Measurements from ENCODE around the gene MC1R.
"Not testable (repeated sequence)": the region's sequence is repeated elsewhere in the genome, so short reads cannot be mapped to it uniquely, and the experiment has no call there.

MC1R gene

DNA sequence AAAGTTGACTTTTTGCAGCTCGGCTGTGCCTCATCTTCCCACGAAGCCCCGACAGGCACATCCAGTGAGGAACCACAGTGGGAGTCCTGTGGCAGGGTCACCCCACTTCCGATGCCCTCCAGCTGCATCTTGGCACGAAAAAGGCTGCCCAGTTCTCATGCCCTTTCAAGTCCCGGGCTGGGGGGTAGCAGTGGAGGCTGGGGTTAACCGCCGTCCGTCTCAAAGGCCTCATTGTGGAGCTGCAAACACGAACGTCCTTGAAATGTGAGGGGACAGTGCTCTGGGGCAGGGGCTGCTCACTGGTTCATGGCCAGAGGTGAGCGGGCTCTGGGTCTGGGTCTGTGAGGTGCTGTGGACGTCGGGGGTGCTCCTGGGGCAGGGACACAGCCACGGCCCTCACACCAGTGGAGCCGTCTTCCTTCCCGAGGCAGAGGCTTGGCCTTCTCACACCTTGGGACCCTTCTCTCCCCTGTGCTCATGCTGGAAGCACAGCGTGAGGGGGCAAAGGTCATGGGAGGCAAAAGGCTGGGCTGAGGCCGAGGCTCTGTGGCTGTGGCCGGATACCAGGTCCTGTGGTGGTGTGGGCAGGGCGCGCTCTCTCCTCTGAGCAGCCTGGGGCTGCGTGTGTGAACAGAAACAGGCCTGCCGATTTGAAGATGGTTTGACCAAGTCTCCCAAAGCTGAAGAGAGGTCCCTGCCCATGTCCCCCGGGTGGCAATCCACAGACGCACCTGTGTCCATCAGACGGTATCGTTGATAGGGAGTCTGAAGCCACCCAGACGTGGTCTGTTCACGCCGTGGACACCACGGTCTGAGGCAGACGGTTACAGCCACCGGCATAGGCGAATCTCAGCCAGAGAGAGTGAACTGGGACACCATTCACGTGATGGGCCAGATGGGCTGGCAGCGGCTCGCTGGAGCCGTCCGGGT lies 3.1 kb upstream of the MC1R start:
- no peak for DNase-seq

- DNase-seq = peak; percentile 63
Observed at GRCh38 chr16:89917773-89918452, 749 bp upstream of the MC1R start.

GRCh38 chr16:89919535-89920406 lies 1.1 kb downstream of the MC1R start:
- no peak for DNase-seq

GRCh38 chr16:89920723-89921122 lies 2.1 kb downstream of the MC1R start:
- no peak for DNase-seq

DNA sequence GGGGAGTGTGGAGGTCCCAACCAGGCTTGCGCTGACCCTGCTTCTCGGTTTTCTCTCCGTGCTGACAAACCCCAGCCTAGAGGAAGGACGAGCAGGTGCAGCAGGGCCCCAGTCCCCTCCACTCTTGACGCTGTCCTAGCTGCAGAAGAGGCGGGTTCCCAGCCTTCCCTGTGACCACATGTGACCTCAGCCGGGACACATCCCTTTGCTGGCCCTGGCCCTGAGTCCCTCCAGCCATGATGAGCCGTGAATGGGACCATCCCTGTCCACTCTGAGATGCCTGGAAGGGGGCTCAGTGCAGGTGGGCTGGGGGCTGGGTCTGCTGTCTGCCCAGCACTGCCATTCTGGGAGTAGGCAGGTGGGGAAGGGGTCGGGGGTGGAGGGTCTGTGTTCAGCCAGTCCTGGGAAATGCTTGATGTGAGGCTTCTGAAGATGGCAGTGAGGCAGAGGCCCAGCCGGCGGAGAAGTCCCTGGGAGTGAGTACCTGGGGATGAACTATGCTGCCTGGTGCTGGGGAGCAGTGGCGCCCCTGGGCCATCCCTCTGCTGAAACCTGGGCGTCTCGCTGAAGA lies 2.6 kb downstream of the MC1R start:
- DNase-seq = no peak

DNA sequence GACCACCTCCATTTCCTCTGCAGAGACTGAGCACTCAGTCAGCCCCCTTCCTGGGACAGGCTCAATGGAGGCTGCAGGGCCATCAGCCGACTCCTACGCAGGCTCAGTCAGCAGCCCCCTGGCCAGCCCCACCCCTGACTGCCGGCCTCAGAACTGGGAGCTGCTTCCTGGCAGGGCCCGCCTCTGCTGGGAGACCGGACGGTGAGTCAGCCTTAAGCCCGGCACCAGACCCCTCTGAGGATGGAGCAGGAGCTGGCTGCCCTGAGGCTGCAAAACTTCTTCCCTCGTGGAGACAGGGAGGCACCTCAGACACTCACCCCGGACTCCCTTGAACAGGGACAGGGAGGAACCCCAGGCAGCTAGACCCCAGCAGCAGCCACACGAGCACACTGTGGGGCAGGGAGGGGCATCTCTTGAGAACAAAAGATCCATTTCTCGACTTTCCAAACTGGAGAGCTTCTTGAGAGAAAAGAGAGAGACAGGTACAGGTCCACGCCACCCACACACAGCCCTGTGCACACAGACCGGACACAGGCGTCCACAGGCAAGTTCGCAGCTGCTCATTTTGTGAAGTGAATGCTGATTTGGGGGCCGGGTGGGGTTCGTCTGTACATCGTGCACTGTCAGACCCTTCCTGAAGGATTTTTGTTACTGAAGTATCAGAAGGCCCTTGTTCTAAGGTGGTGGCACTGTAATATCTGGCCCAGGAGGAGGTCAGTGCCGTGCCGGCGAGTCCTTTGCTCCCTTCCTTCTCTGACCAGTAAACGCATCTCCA lies 3.2 kb downstream of the MC1R start:
- peak; percentile 90 for DNase-seq

DNA sequence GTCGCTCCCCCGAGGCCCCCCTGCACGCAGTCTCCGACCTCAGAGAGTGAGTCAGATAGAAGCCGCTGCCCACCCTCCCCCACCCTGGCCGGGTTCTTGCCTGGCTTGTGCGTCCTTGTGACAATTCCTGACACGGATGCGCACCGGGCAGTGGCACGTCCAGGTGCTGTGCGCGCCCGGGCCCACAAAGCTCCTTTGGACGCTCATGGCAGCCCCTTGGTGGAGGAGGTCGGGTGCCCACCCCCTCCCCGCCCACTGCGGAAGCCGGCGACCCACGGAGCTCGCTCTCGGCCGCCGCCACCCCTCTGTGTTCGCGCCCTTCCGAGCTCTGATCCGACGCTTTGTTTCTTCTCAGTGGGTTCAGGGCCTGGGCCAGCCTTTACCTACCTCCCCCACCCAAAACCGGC lies 3.8 kb downstream of the MC1R start:
- DNase-seq = peak; percentile 83

- DNase-seq = peak; percentile 78
Observed at GRCh38 chr16:89922884-89923639, 4.4 kb downstream of the MC1R start, which contains the start of gene TUBB3. Gene TUBB3 (plus strand): TSS chr16:89923342. CDS start chr16:89923402, 60 bp downstream.

- no peak for DNase-seq
Observed at GRCh38 chr16:89923640-89924296, 5.1 kb downstream of the MC1R start.

GRCh38 chr16:89924297-89924924 lies 5.7 kb downstream of the MC1R start:
- peak; percentile 63 for DNase-seq

GRCh38 chr16:89924925-89925307 lies 6.3 kb downstream of the MC1R start:
- no peak for DNase-seq

DNA sequence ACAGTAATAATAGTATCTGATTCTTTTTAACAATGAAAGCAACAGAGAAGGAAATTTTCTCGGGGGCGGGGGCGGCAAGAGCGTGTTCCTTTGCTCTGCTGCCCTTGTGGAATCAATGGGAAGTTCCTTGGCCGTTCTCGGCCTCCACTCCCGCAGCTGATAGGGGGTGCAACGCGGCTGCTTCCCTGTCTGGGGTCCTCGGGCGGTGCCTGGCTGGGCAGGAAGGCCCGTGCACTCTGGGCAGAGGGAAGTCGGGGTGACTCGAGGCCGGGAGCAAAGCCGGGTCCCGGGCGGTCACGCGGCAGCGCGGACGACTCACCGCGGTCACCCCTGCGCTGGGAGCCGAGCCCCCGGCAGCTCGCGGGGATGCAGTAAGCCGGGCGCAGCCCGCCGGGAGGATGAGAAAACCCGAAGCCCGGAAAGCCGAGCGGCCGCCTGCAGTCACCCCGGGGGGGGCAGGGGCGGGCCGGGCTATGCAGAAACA lies 7.0 kb downstream of the MC1R start:
- DNase-seq = no peak

DNA sequence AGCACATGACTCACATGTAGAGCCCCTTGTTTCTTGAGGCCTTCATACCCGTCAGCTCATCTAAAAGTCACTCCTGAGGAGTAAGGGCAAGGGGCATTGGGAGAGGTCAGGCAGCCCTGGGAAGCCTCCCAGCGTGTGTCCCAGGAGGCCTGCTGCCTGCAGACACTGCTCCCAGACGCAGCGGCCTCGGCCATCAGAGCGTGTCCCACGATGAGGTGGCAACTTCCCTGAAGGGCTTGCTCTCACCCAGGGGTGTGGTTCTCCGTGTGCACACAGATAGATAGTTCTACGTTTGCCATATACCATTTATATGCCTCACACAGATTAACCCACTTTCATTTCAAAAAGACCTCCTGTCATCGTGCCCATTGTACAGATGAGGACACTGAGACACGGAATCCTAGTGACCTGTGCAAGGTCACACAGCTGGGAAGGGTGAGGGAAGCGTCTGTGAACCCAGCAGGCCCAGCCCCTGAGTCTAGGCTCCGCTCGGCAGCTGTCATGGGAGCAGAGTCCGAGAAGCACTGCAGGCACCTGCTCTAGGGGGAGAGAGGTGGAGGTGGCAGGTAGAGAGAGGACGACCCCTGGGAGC lies 12.7 kb downstream of the MC1R start:
- DNase-seq = no peak

- DNase-seq = no peak
Observed at GRCh38 chr16:89931964-89932363, 13.3 kb downstream of the MC1R start.

- DNase-seq = not testable (repeated sequence)
Observed at GRCh38 chr16:89934019-89934418, 15.4 kb downstream of the MC1R start.

DNA sequence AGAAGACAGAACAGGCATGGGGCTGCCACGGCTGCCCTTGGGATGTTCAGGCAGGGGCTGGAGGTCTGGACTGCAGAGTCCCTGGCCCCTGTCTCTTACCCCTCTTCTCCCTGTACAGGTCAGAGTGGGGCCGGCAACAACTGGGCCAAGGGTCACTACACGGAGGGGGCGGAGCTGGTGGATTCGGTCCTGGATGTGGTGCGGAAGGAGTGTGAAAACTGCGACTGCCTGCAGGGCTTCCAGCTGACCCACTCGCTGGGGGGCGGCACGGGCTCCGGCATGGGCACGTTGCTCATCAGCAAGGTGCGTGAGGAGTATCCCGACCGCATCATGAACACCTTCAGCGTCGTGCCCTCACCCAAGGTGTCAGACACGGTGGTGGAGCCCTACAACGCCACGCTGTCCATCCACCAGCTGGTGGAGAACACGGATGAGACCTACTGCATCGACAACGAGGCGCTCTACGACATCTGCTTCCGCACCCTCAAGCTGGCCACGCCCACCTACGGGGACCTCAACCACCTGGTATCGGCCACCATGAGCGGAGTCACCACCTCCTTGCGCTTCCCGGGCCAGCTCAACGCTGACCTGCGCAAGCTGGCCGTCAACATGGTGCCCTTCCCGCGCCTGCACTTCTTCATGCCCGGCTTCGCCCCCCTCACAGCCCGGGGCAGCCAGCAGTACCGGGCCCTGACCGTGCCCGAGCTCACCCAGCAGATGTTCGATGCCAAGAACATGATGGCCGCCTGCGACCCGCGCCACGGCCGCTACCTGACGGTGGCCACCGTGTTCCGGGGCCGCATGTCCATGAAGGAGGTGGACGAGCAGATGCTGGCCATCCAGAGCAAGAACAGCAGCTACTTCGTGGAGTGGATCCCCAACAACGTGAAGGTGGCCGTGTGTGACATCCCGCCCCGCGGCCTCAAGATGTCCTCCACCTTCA lies 16.2 kb downstream of the MC1R start:
- DNase-seq = no peak

DNA sequence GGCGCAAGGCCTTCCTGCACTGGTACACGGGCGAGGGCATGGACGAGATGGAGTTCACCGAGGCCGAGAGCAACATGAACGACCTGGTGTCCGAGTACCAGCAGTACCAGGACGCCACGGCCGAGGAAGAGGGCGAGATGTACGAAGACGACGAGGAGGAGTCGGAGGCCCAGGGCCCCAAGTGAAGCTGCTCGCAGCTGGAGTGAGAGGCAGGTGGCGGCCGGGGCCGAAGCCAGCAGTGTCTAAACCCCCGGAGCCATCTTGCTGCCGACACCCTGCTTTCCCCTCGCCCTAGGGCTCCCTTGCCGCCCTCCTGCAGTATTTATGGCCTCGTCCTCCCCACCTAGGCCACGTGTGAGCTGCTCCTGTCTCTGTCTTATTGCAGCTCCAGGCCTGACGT lies 17.0 kb downstream of the MC1R start:
- not testable (repeated sequence) for DNase-seq

GRCh38 chr16:89936034-89936433 lies 17.4 kb downstream of the MC1R start:
- DNase-seq = no peak
